ENCODE data around the gene LYPD8. TPM values are rescaled to one million over a fixed set of nuclear protein-coding genes. Genes with fewer than 3 reads are reported as not detected.

LYPD8 gene
- total RNA-seq, 1 experiment from 2014 or later, result not detected

DNA sequence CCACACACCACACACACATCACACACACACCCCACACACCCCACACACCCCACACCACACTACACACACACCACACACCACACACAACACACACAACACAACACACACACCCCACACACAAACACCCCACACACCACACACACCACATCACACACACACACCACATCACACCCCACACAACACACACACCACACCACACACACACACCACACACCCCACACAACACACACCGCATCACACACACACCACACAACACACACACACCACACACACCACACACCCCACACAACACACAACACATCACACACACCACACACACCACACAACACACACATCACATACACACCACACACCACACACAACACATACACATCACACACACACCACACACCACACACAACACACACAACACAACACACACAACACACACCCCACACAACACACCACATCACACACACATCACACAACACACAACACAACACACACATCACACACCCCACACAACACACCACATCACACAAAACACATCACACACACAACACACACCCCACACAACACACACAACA is 2.4 kb downstream of the LYPD8 start:
- no peak for ATAC-seq
- no peak overlapping the region for H3K4me3 ChIP-seq (ENCODE audit: low read depth in 2 of 2, low read length in 2 of 2)
- H3K27ac ChIP-seq (ENCODE audit: low read length), result no peak overlapping the region
- POLR2A ChIA-PET, result no interaction called here
- CTCF ChIA-PET, result no interaction called here
- H3K36me3 ChIP-seq (ENCODE audit: control insufficient read depth, insufficient read depth, low read length), result no peaks in the 10 kb centered on the region
- TF ChIP-seq POLR2AphosphoS5 (IDR thresholded peaks at IDR 0.05; ENCODE audit: low read depth, low read length) (no peak), REST (IDR thresholded peaks at IDR 0.05; ENCODE audit: insufficient read depth in 1 of 2, low read depth in 2 of 2, low read length in 1 of 2) (no peak), SIN3A (IDR thresholded peaks at IDR 0.05; ENCODE audit: borderline replicate concordance, insufficient read depth, low read depth, low read length) (no peak), TCF7L2 (IDR thresholded peaks at IDR 0.05; ENCODE audit: low read depth, low read length) (no peak), CTCF (IDR thresholded peaks at IDR 0.05) (no peak)
- H3K27me3 ChIP-seq (ENCODE audit: control insufficient read depth, insufficient read depth, low read length), result no peaks in the 10 kb centered on the region
- H3K4me1 ChIP-seq (ENCODE audit: control insufficient read depth, insufficient read depth, low read length), result no peaks in the 10 kb centered on the region
- no peak for DNase-seq (ENCODE audit: low read depth, low spot score)
- H3K9me3 ChIP-seq (ENCODE audit: control insufficient read depth, insufficient read depth, low read depth, low read length), result no peaks in the 10 kb centered on the region
- in situ Hi-C loops (cut with HindIII; ENCODE audit: low pct_unique_long_range_greater_than_20kb, low sequenced_read_pairs) (no loop called here), intact Hi-C loops (cut with micrococcal nuclease; ENCODE audit: unreplicated experiment) (no loop called here)
- no TSS peak for BruUV-seq (replicated peaks)

- H3K4me3 ChIP-seq (ENCODE audit: low read depth in 2 of 2, low read length in 2 of 2), result no peak overlapping the region
- H3K27me3 ChIP-seq (ENCODE audit: control insufficient read depth, insufficient read depth, low read length), result no peaks in the 10 kb centered on the region
- ChIA-PET CTCF (no interaction called here), POLR2A (no interaction called here)
- DNase-seq (ENCODE audit: low read depth, low spot score) (no peak), ATAC-seq (peak; percentile 47)
- BruUV-seq (replicated peaks), result no TSS peak
- no peaks in the 10 kb centered on the region for H3K36me3 ChIP-seq (ENCODE audit: control insufficient read depth, insufficient read depth, low read length)
- intact Hi-C loops (cut with micrococcal nuclease; ENCODE audit: unreplicated experiment), result no loop called here
- no peak overlapping the region for H3K27ac ChIP-seq (ENCODE audit: low read length)
- in situ Hi-C loops (cut with HindIII; ENCODE audit: low pct_unique_long_range_greater_than_20kb, low sequenced_read_pairs), result no loop called here
- no peaks in the 10 kb centered on the region for H3K4me1 ChIP-seq (ENCODE audit: control insufficient read depth, insufficient read depth, low read length)
- no peak for TF ChIP-seq TCF7L2 (IDR thresholded peaks at IDR 0.05; ENCODE audit: low read depth, low read length)
- TF ChIP-seq SIN3A (IDR thresholded peaks at IDR 0.05; ENCODE audit: borderline replicate concordance, insufficient read depth, low read depth, low read length), result no peak
- TF ChIP-seq CTCF (IDR thresholded peaks at IDR 0.05), result no peak
- no peak for TF ChIP-seq POLR2AphosphoS5 (IDR thresholded peaks at IDR 0.05; ENCODE audit: low read depth, low read length)
- TF ChIP-seq REST (IDR thresholded peaks at IDR 0.05; ENCODE audit: insufficient read depth in 1 of 2, low read depth in 2 of 2, low read length in 1 of 2), result no peak
- no peaks in the 10 kb centered on the region for H3K9me3 ChIP-seq (ENCODE audit: control insufficient read depth, insufficient read depth, low read depth, low read length)
Measured at GRCh38 chr1:248752161-248753028, 3.2 kb downstream of the LYPD8 start.

All from Panc1 (cell line).